ENCODE data around the gene RFC2.

DNA sequence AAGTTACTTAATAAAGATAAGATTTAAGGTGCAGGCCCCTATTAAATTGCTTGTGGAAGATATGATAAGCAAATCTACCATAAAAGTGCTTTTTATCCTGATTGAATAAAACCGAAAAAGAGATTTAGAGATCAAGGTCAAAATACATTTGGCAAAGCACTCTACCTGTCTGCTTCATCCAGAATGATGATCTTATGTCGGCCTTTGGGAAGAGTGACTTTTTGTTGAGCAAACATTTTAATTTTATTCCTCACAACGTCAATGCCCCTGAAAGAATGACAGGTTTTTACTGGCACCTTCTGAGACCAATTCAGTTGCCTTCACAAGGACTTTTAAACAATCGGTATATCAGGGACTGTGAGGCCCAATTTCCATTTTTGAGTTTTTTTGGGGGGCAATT, 7.7 kb downstream of the RFC2 start:
- TF ChIP-seq EZH2 (IDR thresholded peaks at IDR 0.05; ENCODE audit: low read length, missing control alignments) (no peak), CTCF (conservative IDR thresholded peaks at IDR 0.05 in 1 of 2, IDR thresholded peaks at IDR 0.05 in 1 of 2; ENCODE audit: low read depth in 1 of 2, low read length in 2 of 2) (no peak)
